ENCODE results near the gene MACROD2.

GRCh38 chr20:14861028-14861699, 865.8 kb downstream of the MACROD2 start:
- no peak for TF ChIP-seq REST (IDR thresholded peaks at IDR 0.05)
- TF ChIP-seq, protein P1, sequence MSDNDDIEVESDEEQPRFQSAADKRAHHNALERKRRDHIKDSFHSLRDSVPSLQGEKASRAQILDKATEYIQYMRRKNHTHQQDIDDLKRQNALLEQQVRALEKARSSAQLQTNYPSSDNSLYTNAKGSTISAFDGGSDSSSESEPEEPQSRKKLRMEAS (IDR thresholded peaks at IDR 0.05): no peak
- TF ChIP-seq, protein P2, sequence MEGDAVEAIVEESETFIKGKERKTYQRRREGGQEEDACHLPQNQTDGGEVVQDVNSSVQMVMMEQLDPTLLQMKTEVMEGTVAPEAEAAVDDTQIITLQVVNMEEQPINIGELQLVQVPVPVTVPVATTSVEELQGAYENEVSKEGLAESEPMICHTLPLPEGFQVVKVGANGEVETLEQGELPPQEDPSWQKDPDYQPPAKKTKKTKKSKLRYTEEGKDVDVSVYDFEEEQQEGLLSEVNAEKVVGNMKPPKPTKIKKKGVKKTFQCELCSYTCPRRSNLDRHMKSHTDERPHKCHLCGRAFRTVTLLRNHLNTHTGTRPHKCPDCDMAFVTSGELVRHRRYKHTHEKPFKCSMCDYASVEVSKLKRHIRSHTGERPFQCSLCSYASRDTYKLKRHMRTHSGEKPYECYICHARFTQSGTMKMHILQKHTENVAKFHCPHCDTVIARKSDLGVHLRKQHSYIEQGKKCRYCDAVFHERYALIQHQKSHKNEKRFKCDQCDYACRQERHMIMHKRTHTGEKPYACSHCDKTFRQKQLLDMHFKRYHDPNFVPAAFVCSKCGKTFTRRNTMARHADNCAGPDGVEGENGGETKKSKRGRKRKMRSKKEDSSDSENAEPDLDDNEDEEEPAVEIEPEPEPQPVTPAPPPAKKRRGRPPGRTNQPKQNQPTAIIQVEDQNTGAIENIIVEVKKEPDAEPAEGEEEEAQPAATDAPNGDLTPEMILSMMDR (IDR thresholded peaks at IDR 0.05): no peak
- TF ChIP-seq, protein P3, sequence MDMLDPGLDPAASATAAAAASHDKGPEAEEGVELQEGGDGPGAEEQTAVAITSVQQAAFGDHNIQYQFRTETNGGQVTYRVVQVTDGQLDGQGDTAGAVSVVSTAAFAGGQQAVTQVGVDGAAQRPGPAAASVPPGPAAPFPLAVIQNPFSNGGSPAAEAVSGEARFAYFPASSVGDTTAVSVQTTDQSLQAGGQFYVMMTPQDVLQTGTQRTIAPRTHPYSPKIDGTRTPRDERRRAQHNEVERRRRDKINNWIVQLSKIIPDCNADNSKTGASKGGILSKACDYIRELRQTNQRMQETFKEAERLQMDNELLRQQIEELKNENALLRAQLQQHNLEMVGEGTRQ (IDR thresholded peaks at IDR 0.05): no peak
- TF ChIP-seq BHLHE40 (IDR thresholded peaks at IDR 0.05; ENCODE audit: low read depth, low read length): no peak
- no peak for TF ChIP-seq JUNB (IDR thresholded peaks at IDR 0.05)
- no peak for TF ChIP-seq NR3C1 (IDR thresholded peaks at IDR 0.05)

Data from A549 (cell line).